Vagina (tissue), 2 donors: ENCODE measurements around the gene APOL3. TPM values are rescaled to one million over a fixed set of nuclear protein-coding genes. Genes with fewer than 3 reads are reported as not detected.

Experiments
- DNase-seq, 2 donors: peaks; one replicate each; pipeline ENCODE4 v3.0.0-alpha.2; 2017; ENCODE audit errors: extremely low spot score in 2 of 2
- H3K27ac ChIP-seq: fragments of 200-600 bp; sonication (generic); one replicate; pipeline ENCODE4 v1.5.1; 2019
- H3K27me3 ChIP-seq: fragments of 200-600 bp; sonication (generic); one replicate; pipeline ENCODE4 v1.5.1; 2019
- H3K36me3 ChIP-seq, 2 donors: fragments of 200-600 bp; sonication (generic); one replicate each; pipeline ENCODE4 v1.5.1; 2017 to 2019
- H3K4me1 ChIP-seq: fragments of 200-600 bp; sonication (generic); one replicate; pipeline ENCODE4 v1.5.1; 2019
- H3K4me3 ChIP-seq, 2 donors: fragments of 200-600 bp; sonication (generic); 1 replicate in 1 of 2; 2 replicates in 1 of 2; pipeline ENCODE4 v1.5.1; 2016 to 2019
- H3K9me3 ChIP-seq: fragments of 200-600 bp; sonication (generic); one replicate; pipeline ENCODE4 v1.5.1; 2019
- POLR2A ChIP-seq, 2 donors: fragments of 450-650 bp; IDR thresholded peaks; one replicate each; pipeline ENCODE4 v1.6.1; 2017; ENCODE audit warnings: antibody characterized with exemption in 2 of 2, mild to moderate bottlenecking in 2 of 2, moderate library complexity in 2 of 2
- POLR2AphosphoS5 ChIP-seq, 2 donors: sonication (generic); formaldehyde crosslinking; IDR thresholded peaks; one replicate each; pipeline ENCODE4 v1.9.0; 2017; ENCODE audit warnings: antibody characterized with exemption in 2 of 2, mild to moderate bottlenecking in 2 of 2, low read depth in 1 of 2; ENCODE audit not compliant: insufficient read depth in 1 of 2
- intact Hi-C: fragments of 100-400 bp; cut with DNase I; formaldehyde crosslinking; loops from one replicate; pipeline ENCODE4 v1.15.1; 2023
- total RNA-seq: library from RNA; depleted of rRNA; stranded (reverse); fragments of >200 nt; gene quantifications from one replicate; pipeline ENCODE4 v1.2.3, GENCODE V29; 2016
- TF ChIP-seq, protein P1 (sequence below), 3 experiments: fragments of 450-650 bp in 2 of 3; fragments of 200-600 bp in 1 of 3; sonication (generic) in 1 of 3; IDR thresholded peaks; one replicate each; pipeline ENCODE4 v1.5.1; 2017 to 2019; ENCODE audit warnings: antibody characterized with exemption in 3 of 3, mild to moderate bottlenecking in 2 of 3, moderate library complexity in 2 of 3

The APOL3 gene
- total RNA-seq, 1 donor from 2014 or later, result 48.9 TPM

GRCh38 chr22:36113121-36113520, 47.4 kb downstream of the APOL3 start:
- Histone ChIP-seq H3K27me3 (no peaks in the 10 kb centered on the region), H3K27ac (no peak overlapping the region), H3K36me3 (no peaks in the 10 kb centered on the region), H3K4me3 (no peak overlapping the region), H3K4me1 (peaks cover 4% of the 10 kb centered on the region), H3K9me3 (no peaks in the 10 kb centered on the region)
- DNase-seq, result no peak
- intact Hi-C loops, result no loop called here
- TF ChIP-seq POLR2AphosphoS5 (IDR thresholded peaks at IDR 0.05; ENCODE audit: insufficient read depth in 1 of 2, low read depth in 1 of 2) (no peak), POLR2A (IDR thresholded peaks at IDR 0.05) (no peak)
- TF ChIP-seq, protein P1, sequence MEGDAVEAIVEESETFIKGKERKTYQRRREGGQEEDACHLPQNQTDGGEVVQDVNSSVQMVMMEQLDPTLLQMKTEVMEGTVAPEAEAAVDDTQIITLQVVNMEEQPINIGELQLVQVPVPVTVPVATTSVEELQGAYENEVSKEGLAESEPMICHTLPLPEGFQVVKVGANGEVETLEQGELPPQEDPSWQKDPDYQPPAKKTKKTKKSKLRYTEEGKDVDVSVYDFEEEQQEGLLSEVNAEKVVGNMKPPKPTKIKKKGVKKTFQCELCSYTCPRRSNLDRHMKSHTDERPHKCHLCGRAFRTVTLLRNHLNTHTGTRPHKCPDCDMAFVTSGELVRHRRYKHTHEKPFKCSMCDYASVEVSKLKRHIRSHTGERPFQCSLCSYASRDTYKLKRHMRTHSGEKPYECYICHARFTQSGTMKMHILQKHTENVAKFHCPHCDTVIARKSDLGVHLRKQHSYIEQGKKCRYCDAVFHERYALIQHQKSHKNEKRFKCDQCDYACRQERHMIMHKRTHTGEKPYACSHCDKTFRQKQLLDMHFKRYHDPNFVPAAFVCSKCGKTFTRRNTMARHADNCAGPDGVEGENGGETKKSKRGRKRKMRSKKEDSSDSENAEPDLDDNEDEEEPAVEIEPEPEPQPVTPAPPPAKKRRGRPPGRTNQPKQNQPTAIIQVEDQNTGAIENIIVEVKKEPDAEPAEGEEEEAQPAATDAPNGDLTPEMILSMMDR (IDR thresholded peaks at IDR 0.05), result no peak

DNA sequence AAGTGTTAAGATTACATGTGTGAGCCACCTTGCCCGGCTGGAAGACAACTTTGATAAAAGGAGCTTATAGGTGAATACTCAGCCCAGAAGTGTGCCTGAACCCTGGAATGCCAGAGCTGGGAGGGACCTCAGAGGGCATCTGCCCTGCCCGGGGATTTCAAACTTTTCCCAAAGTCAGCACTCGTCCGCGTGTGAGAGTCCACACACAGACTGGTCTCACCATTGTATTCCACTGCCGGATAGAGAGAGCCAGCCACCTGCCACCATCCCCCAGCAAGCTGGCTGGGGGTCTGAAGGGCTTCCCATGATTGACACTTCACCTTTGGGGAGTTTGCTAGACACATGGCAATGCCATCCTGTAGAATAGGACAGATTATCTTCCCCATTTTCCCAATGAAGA, 49.2 kb downstream of the APOL3 start:
- Histone ChIP-seq H3K27ac (no peak overlapping the region), H3K36me3 (no peaks in the 10 kb centered on the region), H3K9me3 (no peaks in the 10 kb centered on the region), H3K27me3 (no peaks in the 10 kb centered on the region), H3K4me1 (peaks cover 4% of the 10 kb centered on the region), H3K4me3 (no peak overlapping the region)
- intact Hi-C loops, result no loop called here
- TF ChIP-seq, protein P1 (IDR thresholded peaks at IDR 0.05), result no peak
- TF ChIP-seq POLR2A (IDR thresholded peaks at IDR 0.05) (no peak), POLR2AphosphoS5 (IDR thresholded peaks at IDR 0.05; ENCODE audit: insufficient read depth in 1 of 2, low read depth in 1 of 2) (no peak)
- DNase-seq, result no peak

DNA sequence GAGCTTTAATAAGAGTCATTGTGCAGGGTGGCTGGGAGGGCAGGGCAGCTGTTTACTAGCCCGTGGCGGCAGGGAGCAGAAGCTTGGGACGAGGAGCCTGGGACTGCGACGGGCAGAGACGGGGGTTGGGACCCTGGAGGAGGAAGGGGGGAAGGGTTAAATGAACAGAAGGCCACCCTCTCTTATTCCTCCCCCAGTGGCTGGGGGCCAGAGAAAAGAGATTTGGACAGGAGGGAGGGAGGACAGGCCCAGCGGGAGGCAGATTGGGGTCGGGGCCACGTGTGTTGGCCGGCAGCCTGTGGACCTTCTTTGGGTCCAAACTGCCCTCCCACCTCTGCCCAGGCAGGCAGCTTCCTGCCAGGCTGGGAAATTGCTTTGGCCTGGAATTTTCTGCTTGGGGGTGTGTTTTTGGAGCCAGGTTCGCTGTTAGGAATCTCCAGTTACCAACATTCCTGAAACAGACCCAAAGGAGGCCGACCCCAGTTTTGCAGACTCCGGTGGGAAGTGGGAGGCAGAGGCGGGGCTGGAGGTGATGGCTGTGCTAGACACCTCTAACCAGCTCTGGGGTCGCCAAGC, 50.2 kb downstream of the APOL3 start:
- no peak for DNase-seq
- Histone ChIP-seq H3K4me1 (peaks cover 4% of the 10 kb centered on the region), H3K27ac (no peak overlapping the region), H3K36me3 (no peaks in the 10 kb centered on the region), H3K27me3 (no peaks in the 10 kb centered on the region), H3K4me3 (no peak overlapping the region), H3K9me3 (no peaks in the 10 kb centered on the region)
- TF ChIP-seq, protein P1 (IDR thresholded peaks at IDR 0.05), result no peak
- no peak for TF ChIP-seq POLR2AphosphoS5 (IDR thresholded peaks at IDR 0.05; ENCODE audit: insufficient read depth in 1 of 2, low read depth in 1 of 2)
- TF ChIP-seq POLR2A (IDR thresholded peaks at IDR 0.05), result no peak
- intact Hi-C loops, result no loop called here

GRCh38 chr22:36107436-36107835, 53.1 kb downstream of the APOL3 start:
- intact Hi-C loops, result no loop called here
- DNase-seq, result no peak
- H3K9me3 ChIP-seq, result no peaks in the 10 kb centered on the region

DNA sequence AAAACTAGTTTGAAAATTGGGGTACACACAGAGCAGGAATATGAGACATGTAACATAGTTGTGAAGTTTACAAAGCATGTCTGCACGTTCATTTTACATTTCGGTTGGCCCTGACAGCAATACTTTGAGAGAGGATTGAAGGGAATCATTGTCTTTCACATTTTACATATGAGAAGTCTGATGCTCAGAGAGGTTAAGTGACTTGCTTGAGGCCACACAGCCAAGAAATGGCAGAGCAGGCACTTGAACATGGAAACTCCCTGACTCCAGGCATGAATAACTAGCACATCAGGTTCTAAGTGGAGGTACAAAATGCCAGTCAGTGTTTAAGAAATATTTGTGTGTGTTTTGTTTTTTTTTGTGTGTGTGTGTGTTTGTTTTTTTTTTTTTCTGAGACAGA, 53.6 kb downstream of the APOL3 start:
- no peaks in the 10 kb centered on the region for H3K9me3 ChIP-seq
- H3K27me3 ChIP-seq, result no peaks in the 10 kb centered on the region
- no peak overlapping the region for H3K4me3 ChIP-seq
- no peak for DNase-seq
- intact Hi-C loops, result no loop called here
- no peaks in the 10 kb centered on the region for H3K36me3 ChIP-seq
- TF ChIP-seq POLR2AphosphoS5 (IDR thresholded peaks at IDR 0.05; ENCODE audit: insufficient read depth in 1 of 2, low read depth in 1 of 2) (no peak), POLR2A (IDR thresholded peaks at IDR 0.05) (no peak)
- TF ChIP-seq, protein P1 (IDR thresholded peaks at IDR 0.05), result no peak
- no peak overlapping the region for H3K27ac ChIP-seq
- peaks cover 4% of the 10 kb centered on the region for H3K4me1 ChIP-seq

More at GRCh38 chr22:36107436-36107835, 53.1 kb downstream of the APOL3 start:
- TF ChIP-seq POLR2AphosphoS5 (IDR thresholded peaks at IDR 0.05; ENCODE audit: insufficient read depth in 1 of 2, low read depth in 1 of 2), result no peak
- no peak for TF ChIP-seq POLR2A (IDR thresholded peaks at IDR 0.05)
- TF ChIP-seq, protein P1 (IDR thresholded peaks at IDR 0.05), result no peak
- peaks cover 4% of the 10 kb centered on the region for H3K4me1 ChIP-seq
- H3K27me3 ChIP-seq, result no peaks in the 10 kb centered on the region
- H3K27ac ChIP-seq, result no peak overlapping the region
- no peaks in the 10 kb centered on the region for H3K36me3 ChIP-seq
- no peak overlapping the region for H3K4me3 ChIP-seq
